ENCODE results near the gene ADAMTS14.

GRCh38 chr10:70765794-70766594 is 93.7 kb downstream of the ADAMTS14 start:
- TF ChIP-seq CTCF (IDR thresholded peaks at IDR 0.05) (no peak), EP300 (IDR thresholded peaks at IDR 0.05) (no peak)
